Right cardiac atrium (tissue), 5 donors: ENCODE data around the gene IFT80. TPM values are rescaled to one million over a fixed set of nuclear protein-coding genes. Genes with fewer than 3 reads are reported as not detected.
A peak's percentile ranks its signal among the peaks of the same experiment; 100 is the strongest.

ENCODE experiments used
- ATAC-seq, 2 donors: fragments of 200-7000 bp; cut with Tn5 transposase; one replicate each; pipeline versions ENCODE4 v1.8.0 to v1.9.1; 2020; ENCODE audit warnings: moderate library complexity in 2 of 2, mild to moderate bottlenecking in 1 of 2
- DNase-seq, 3 donors: peaks; one replicate each; pipeline ENCODE4 v3.0.0-alpha.2; 2020
- H3K27ac ChIP-seq: one replicate; pipeline ENCODE4 v1.5.1; 2013; ENCODE audit warnings: mild to moderate bottlenecking, low read length, control low read depth, moderate library complexity
- H3K27me3 ChIP-seq: one replicate; pipeline ENCODE4 v1.6.1; 2013; ENCODE audit not compliant: control insufficient read depth, insufficient read depth
- H3K4me1 ChIP-seq: one replicate; pipeline ENCODE4 v1.6.1; 2013; ENCODE audit warnings: low read length; ENCODE audit not compliant: control insufficient read depth, insufficient read depth
- H3K4me3 ChIP-seq: one replicate; pipeline ENCODE4 v1.5.1; 2013; ENCODE audit warnings: low read length, control low read depth
- H3K9me3 ChIP-seq: one replicate; pipeline ENCODE4 v1.6.1; 2013; ENCODE audit warnings: low read length; ENCODE audit not compliant: control insufficient read depth
- WGBS: extraction: QIAGEN DNeasy Blood & Tissue Kit; methylation state at CpG from one replicate; pipeline ENCODE4 v1.1.7; 2013; 5-methylcytosine and 5-hydroxymethylcytosine counted together
- intact Hi-C, 4 donors: fragments of 100-400 bp; cut with DNase I; formaldehyde crosslinking; loops; one replicate each; pipeline versions ENCODE4 v1.11.0 to v1.14.0; 2022 to 2023
- polyA plus RNA-seq: library from polyadenylated mRNA; stranded (reverse); fragments of 200-250 nt; gene quantifications from one replicate; pipeline ENCODE4 v1.2.3, GENCODE V29; 2013
- total RNA-seq, 4 donors: library from RNA; stranded (reverse); fragmentation: NEBNext Ultra II Directional; extraction: Animal tissue kit (Norgen Biotek cat#: 25700); gene quantifications; one replicate each; pipeline ENCODE4 v1.2.1, GENCODE V29; 2021
- donor health status: healthy with polysubstance abuse.
- donor health status: DM: no; HTN: yes; CAD: no.
- donor health status: DM: no; HTN: no; CAD: no.
- donor health status: DM: no; HTN: yes; CAD: no; lungs with severe emphysema.
- donor health status: DM: yes; HTN: yes; CAD: no.

The IFT80 gene
- total and polyA plus RNA-seq, 5 donors, result 8.8 to 20.2 (median 14.5) TPM

GRCh38 chr3:160427832-160428424, 28.9 kb upstream of the IFT80 start:
- no peak for DNase-seq
- Histone ChIP-seq H3K4me3 (no peak overlapping the region), H3K9me3 (no peaks in the 10 kb centered on the region), H3K27me3 (no peaks in the 10 kb centered on the region), H3K27ac (no peak overlapping the region), H3K4me1 (no peaks in the 10 kb centered on the region)
- intact Hi-C loops, result no loop called here
- 93% methylated on average over 11 of the region's 11 CpGs for WGBS
- no peak for ATAC-seq

GRCh38 chr3:160417311-160417710, 18.3 kb upstream of the IFT80 start:
- H3K4me3 ChIP-seq, result no peak overlapping the region
- no peaks in the 10 kb centered on the region for H3K4me1 ChIP-seq
- 57% methylated on average over 3 of the region's 3 CpGs for WGBS
- DNase-seq, result no peak
- no peak for ATAC-seq
- H3K27ac ChIP-seq, result no peak overlapping the region
- H3K27me3 ChIP-seq, result no peaks in the 10 kb centered on the region
- H3K9me3 ChIP-seq, result no peaks in the 10 kb centered on the region
- intact Hi-C loops, result loop anchor here (10.0 kb wide), 3 partner anchors 253 to 383 kb away; no protein-coding TSS in a partner anchor

GRCh38 chr3:160413613-160414248, 14.7 kb upstream of the IFT80 start:
- H3K27ac ChIP-seq, result no peak overlapping the region
- 42% methylated on average over 3 of the region's 3 CpGs for WGBS
- H3K4me1 ChIP-seq, result no peaks in the 10 kb centered on the region
- intact Hi-C loops, result loop anchor here (5.0 to 10.0 kb wide), 4 partner anchors 249 to 379 kb away; no protein-coding TSS in a partner anchor
- no peak overlapping the region for H3K4me3 ChIP-seq
- no peaks in the 10 kb centered on the region for H3K27me3 ChIP-seq
- ATAC-seq (peak; percentile 33 to 61), DNase-seq (peak; percentile 31 to 61 (median 36))
- no peaks in the 10 kb centered on the region for H3K9me3 ChIP-seq

GRCh38 chr3:160412477-160412876, 13.5 kb upstream of the IFT80 start:
- Histone ChIP-seq H3K27me3 (no peaks in the 10 kb centered on the region), H3K4me1 (no peaks in the 10 kb centered on the region), H3K27ac (no peak overlapping the region), H3K4me3 (no peak overlapping the region), H3K9me3 (no peaks in the 10 kb centered on the region)
- no peak for ATAC-seq
- DNase-seq, result no peak
- intact Hi-C loops, result loop anchor here (5.0 to 10.0 kb wide), 4 partner anchors 248 to 378 kb away; no protein-coding TSS in a partner anchor
- WGBS, result 81% methylated on average over 1 of the region's 1 CpG

- Histone ChIP-seq H3K4me1 (no peaks in the 10 kb centered on the region), H3K4me3 (no peak overlapping the region), H3K9me3 (no peaks in the 10 kb centered on the region), H3K27ac (no peak overlapping the region), H3K27me3 (no peaks in the 10 kb centered on the region)
- ATAC-seq (no peak), DNase-seq (no peak)
- 75% methylated on average over 10 of the region's 10 CpGs for WGBS
- intact Hi-C loops, result loop anchor here (5.0 to 10.0 kb wide), 4 partner anchors 245 to 375 kb away; no protein-coding TSS in a partner anchor
Observed at GRCh38 chr3:160409812-160410610, 11.0 kb upstream of the IFT80 start.

GRCh38 chr3:160403796-160404470, 4.9 kb upstream of the IFT80 start:
- no peak overlapping the region for H3K27ac ChIP-seq
- H3K27me3 ChIP-seq, result no peaks in the 10 kb centered on the region
- ATAC-seq, result no peak
- DNase-seq, result no peak
- 41% methylated on average over 7 of the region's 7 CpGs for WGBS
- intact Hi-C loops, result no loop called here
- H3K4me3 ChIP-seq, result peak overlapping the region; percentile 54
- peaks cover 2% of the 10 kb centered on the region for H3K4me1 ChIP-seq
- no peaks in the 10 kb centered on the region for H3K9me3 ChIP-seq

GRCh38 chr3:160403028-160403545, 4.1 kb upstream of the IFT80 start:
- Histone ChIP-seq H3K4me1 (peaks cover 2% of the 10 kb centered on the region), H3K4me3 (peak overlapping the region; percentile 93), H3K9me3 (no peaks in the 10 kb centered on the region), H3K27me3 (no peaks in the 10 kb centered on the region), H3K27ac (no peak overlapping the region)
- 38% methylated on average over 2 of the region's 2 CpGs for WGBS
- DNase-seq (no peak), ATAC-seq (no peak)
- intact Hi-C loops, result no loop called here

GRCh38 chr3:160402221-160403027, 3.4 kb upstream of the IFT80 start:
- H3K9me3 ChIP-seq, result no peaks in the 10 kb centered on the region
- no peaks in the 10 kb centered on the region for H3K27me3 ChIP-seq
- 33% methylated on average over 11 of the region's 11 CpGs for WGBS
- peak overlapping the region; percentile 93 for H3K4me3 ChIP-seq
- H3K4me1 ChIP-seq, result peaks cover 2% of the 10 kb centered on the region
- ATAC-seq (no peak), DNase-seq (no peak)
- H3K27ac ChIP-seq, result no peak overlapping the region
- intact Hi-C loops, result no loop called here

- peak in 1 of 3 donors; percentile 57 for DNase-seq
Observed at GRCh38 chr3:160401291-160402095, 2.5 kb upstream of the IFT80 start.

More at GRCh38 chr3:160401291-160402095, 2.5 kb upstream of the IFT80 start:
- Histone ChIP-seq H3K27ac (peak overlapping the region; percentile 48), H3K4me3 (peak overlapping the region; percentile 93), H3K27me3 (no peaks in the 10 kb centered on the region), H3K9me3 (no peaks in the 10 kb centered on the region), H3K4me1 (peaks cover 2% of the 10 kb centered on the region)
- no peak for ATAC-seq
- 9% methylated on average over 16 of the region's 16 CpGs for WGBS
- intact Hi-C loops, result no loop called here
